NK-92 (cell line): ENCODE measurements around the gene HOMEZ.
"Not testable (repeated sequence)": the region's sequence is repeated elsewhere in the genome, so short reads cannot be mapped to it uniquely, and the experiment has no call there.

ENCODE experiments used
- DNase-seq: peaks from one replicate; lab custom pipeline; 2025; ENCODE audit not compliant: unreplicated experiment; lab: John Stamatoyannopoulos, UW

The HOMEZ gene

GRCh38 chr14:23284654-23285529, 1.0 kb downstream of the HOMEZ start:
- DNase-seq = no peak

DNA sequence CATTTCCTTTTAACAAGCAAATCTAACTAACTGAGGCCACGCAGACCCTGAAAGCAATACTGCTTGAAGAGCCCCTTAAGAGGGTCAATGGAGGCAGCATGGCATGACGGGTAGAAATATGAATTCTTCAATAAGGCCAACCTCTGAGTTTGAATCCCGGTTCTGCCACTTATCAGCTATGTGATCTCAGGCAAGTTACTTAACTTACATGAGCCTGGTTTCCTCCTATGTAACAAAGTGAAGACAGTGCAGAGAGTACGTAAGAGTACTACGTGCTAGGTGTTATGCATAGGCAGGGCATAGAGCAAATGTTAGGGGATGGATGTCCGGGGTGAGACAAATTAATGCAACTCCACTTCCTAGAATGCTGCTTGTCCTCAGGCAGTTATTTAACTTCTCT, 4.7 kb downstream of the HOMEZ start:
- DNase-seq = no peak

DNA sequence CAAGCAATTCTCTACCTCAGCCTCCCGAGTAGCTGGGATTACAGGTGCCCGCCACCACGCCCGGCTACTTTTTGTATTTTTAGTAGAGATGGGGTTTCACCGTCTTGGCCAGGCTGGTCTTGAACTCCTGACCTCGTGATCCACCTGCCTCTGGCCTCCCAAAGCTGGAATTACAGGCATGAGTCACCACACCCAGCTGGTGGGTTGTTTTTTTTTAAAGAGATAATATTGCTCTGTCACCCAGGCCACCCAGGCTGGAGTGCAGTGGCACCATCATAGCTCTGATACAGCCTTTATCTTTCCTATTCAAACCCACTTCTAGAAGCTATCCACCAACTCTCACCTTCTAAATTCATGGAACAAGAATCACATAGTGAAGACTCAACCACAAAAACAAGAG, 8.0 kb downstream of the HOMEZ start:
- DNase-seq = not testable (repeated sequence)

DNA sequence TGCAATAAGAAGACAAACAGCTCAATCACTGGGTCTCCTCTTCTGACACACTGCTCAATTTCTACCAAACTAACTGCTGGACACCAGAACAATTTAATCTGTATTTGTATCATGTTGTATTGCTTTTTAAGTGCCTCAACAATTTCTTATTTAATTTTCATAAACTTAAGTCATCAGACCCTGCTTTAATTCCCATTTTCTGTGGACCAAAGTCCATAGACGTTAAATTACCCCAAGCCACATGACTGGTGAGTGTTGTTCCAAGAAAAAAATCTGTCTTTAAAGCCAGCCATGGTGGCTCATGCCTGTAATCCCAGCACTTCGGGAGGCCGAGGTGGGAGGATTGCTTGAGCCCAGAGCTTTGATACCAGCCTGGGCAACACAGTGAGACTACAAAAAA, 8.7 kb downstream of the HOMEZ start:
- no peak for DNase-seq

GRCh38 chr14:23275412-23275811, 10.5 kb downstream of the HOMEZ start:
- DNase-seq = no peak

DNA sequence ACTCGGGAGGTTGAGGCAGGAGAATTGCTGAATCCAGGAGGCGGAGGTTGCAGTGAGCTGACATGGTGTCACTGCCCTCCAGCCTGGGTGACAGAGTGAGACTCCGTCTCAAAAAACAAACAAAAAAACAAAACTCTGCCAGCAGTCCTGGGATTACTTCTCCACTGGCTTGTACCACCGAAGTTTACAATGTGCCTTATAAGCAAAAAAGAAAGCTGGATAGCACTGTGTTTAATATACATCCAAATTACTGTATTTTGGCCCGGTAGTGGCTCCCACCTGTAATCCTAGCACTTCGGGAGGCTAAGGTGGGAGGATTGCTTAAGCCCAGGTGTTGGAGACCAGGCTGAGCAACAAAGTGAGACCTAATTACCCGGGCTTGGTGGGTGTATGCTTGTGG, 16.7 kb downstream of the HOMEZ start:
- DNase-seq = no peak

DNA sequence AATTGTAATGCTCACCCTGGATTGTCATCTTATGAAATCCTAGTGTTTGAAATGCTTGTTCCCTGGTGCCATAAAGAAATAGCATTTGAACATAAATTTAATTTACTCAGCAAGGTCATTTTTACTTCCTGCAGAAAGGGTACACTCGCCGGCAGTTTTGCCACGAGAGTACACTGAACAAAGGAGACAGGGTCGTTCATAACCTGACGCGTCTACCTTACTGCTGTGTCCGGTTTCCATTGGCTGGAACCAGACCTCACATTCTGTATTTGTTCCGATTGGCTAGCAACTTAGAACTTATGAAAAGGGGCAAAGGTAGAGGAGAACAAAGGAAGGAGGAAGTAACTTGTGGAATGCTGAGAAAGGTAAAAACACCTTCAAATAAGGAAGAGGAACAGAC, 25.1 kb downstream of the HOMEZ start:
- DNase-seq = not testable (repeated sequence)

GRCh38 chr14:23259426-23259825, 26.5 kb downstream of the HOMEZ start:
- DNase-seq = no peak

DNA sequence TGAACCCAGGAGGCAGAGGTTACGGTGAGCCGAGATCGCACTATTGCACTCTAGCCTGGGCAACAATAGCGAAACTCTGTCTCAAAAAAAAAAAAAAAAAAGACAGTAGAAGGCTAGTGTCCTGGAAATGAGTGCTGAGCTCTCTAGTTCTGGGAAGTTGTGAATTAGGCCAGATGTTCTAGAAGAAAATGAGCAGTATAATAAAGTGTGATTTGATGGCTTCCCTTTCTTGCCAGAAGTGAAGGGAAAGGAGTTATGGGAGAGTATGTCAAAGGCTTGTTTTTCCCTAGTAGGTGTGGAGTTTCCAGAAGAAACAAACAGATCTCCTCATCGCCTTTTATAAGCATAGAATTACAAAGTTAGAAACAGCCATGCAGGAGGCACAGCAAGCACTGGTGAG, 27.7 kb downstream of the HOMEZ start:
- DNase-seq = no peak

DNA sequence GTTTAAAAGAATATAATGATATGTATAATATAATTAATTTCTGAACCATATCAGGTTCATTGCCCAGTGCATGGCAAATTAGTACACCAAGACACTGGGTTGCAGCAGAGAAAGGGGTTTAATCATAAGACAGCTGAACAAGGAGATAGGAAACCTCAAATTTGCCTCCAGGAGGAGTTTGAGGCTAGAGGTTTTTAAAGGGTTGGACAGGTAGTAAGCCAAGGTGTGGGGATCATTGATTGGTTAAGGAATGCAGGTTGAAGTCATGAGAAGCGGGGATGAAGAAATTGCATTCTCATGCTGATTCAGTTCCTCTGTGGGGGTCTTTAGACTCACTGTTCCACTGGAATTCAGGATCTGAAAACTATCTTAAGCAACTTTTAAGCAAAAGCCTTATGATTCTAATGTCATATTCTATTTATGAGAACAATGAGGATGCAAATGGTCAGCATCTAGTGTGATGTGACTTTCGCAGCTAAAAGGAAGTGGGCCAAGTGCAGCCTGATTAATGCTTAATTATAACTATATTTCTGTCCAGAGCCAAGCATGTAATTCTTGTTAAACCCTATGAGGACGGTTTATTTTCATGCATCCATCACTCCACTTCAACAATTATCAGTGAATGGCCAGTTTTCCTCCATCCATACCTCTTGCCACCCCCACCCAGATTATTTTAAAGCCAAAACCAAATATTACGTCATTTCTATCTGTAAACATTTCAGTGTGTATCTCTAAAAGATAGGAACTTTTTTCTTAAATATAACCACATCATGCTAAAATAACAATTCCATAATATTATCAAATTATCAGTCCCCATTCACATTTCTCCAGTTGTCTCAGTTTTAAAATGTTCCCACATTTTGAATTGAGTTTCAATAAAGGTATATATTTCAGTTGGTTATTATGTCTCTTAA, 33.3 kb downstream of the HOMEZ start:
- DNase-seq = no peak

- no peak for DNase-seq
These were observed 33.9 kb downstream of the HOMEZ start for GRCh38 chr14:23252006-23252405.

- DNase-seq = no peak
These were observed 36.1 kb downstream of the HOMEZ start for GRCh38 chr14:23249824-23250223.

DNA sequence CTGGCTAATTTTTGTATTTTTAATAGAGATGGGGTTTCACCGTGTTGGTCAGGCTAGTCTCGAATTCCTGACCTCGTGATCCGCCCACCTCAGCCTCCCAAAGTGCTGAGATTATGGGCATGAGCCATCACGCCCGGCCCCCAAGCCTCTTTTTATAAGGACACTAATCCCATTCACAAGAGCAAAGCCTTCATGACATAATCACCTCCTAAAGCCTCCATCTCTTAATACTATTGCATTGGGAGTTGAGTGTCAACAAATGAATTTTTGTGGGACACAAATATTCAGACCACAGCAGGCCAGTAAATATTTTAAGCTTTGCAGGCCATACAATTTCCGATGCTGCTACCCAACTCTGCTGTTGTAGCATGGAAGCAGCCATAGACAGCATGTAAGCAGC, 37.3 kb downstream of the HOMEZ start:
- DNase-seq = no peak

- no peak for DNase-seq
These were observed 40.6 kb downstream of the HOMEZ start for GRCh38 chr14:23245282-23245681.

DNA sequence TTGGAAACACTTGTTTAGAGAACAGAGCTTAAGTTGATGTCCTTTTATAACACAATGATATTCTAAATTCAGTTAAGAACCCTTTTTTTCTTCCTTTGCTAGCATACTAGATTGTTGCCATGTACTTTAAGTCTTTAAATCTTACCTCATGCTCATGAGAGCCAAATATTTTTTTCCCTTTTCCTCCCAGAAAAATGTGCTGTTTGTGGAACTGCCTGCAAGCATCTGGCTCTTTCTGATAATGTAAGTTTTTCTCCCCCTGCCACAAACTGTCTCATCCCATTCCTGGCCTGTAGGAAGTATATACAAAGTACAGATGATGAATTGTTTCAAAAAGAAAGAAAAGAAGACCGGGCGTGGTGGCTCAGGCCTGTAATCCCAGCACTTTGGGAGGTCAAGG, 42.9 kb downstream of the HOMEZ start:
- DNase-seq = no peak

DNA sequence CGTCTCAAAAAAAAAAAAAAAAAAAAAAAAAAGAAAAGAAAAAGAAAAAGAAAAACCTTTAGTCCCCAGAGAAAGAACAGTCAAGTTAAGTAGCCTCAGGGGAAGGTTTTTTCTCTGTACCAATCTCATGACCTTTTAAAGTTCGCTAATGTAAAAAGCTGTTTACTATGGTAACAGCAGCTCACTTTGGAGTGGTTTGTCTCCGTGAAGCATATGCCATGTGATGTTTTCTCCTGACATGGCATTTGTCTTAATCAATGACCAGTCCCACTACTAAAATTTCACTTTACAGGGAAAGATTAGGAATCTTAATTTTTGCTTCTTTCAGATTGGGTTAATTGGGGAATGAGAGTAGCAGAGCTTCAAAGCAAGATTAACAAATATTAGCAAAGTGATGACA, 43.9 kb downstream of the HOMEZ start:
- no peak for DNase-seq

- not testable (repeated sequence) for DNase-seq
These were observed 44.7 kb downstream of the HOMEZ start for GRCh38 chr14:23241061-23241715.

- no peak for DNase-seq
These were observed 45.3 kb downstream of the HOMEZ start for GRCh38 chr14:23240661-23241060.

- no peak for DNase-seq
These were observed 47.9 kb downstream of the HOMEZ start, which contains the start of gene RNF212B for GRCh38 chr14:23237772-23238594. Gene RNF212B, plus strand, starts transcription at chr14:23237936. Its CDS starts 2,410 bp downstream, at chr14:23240346.

GRCh38 chr14:23232241-23232808, 53.6 kb downstream of the HOMEZ start:
- DNase-seq = not testable (repeated sequence)
